Measurements from ENCODE around the gene AGAP2.

Gene AGAP2

GRCh38 chr12:57769594-57769993, 31.1 kb upstream of the AGAP2 start:
- no peak for FAIRE-seq
- DNase-seq (ENCODE audit: insufficient read length, low spot score), result no peak

- DNase-seq (ENCODE audit: insufficient read length, low spot score) (no peak), FAIRE-seq (no peak)
Measured at GRCh38 chr12:57767876-57768275, 29.3 kb upstream of the AGAP2 start.

- DNase-seq (ENCODE audit: insufficient read length, low spot score) (no peak), FAIRE-seq (no peak)
Measured at GRCh38 chr12:57767305-57767698, 28.8 kb upstream of the AGAP2 start.

GRCh38 chr12:57766464-57767304, 28.1 kb upstream of the AGAP2 start, which contains the start of gene CYP27B1:
CYP27B1 (minus strand) TSS chr12:57767078; CDS start chr12:57767041, 37 bp downstream.
- DNase-seq (ENCODE audit: insufficient read length, low spot score) (peak; percentile 66), FAIRE-seq (peak; percentile 62)

GRCh38 chr12:57765698-57766463, 27.3 kb upstream of the AGAP2 start:
- no peak for FAIRE-seq
- DNase-seq (ENCODE audit: insufficient read length, low spot score), result no peak

GRCh38 chr12:57765003-57765697, 26.6 kb upstream of the AGAP2 start:
- FAIRE-seq (peak; percentile 64), DNase-seq (ENCODE audit: insufficient read length, low spot score) (no peak)

GRCh38 chr12:57764662-57765002, 26.1 kb upstream of the AGAP2 start:
- DNase-seq (ENCODE audit: insufficient read length, low spot score), result no peak
- FAIRE-seq, result no peak

GRCh38 chr12:57763881-57764661, 25.5 kb upstream of the AGAP2 start:
- FAIRE-seq, result no peak
- no peak for DNase-seq (ENCODE audit: insufficient read length, low spot score)

GRCh38 chr12:57762463-57762862, 23.9 kb upstream of the AGAP2 start:
- DNase-seq (ENCODE audit: insufficient read length, low spot score) (no peak), FAIRE-seq (no peak)

- no peak for DNase-seq (ENCODE audit: insufficient read length, low spot score)
- no peak for FAIRE-seq
Measured at GRCh38 chr12:57761391-57761998, 23.0 kb upstream of the AGAP2 start.

- DNase-seq (ENCODE audit: insufficient read length, low spot score), result no peak
- FAIRE-seq, result no peak
Measured at GRCh38 chr12:57760347-57760982, 21.9 kb upstream of the AGAP2 start.

GRCh38 chr12:57759360-57759980, 20.9 kb upstream of the AGAP2 start:
- DNase-seq (ENCODE audit: insufficient read length, low spot score), result no peak
- peak; percentile 16 for FAIRE-seq

GRCh38 chr12:57758552-57759359, 20.2 kb upstream of the AGAP2 start:
- FAIRE-seq (no peak), DNase-seq (ENCODE audit: insufficient read length, low spot score) (no peak)

GRCh38 chr12:57757771-57758170, 19.2 kb upstream of the AGAP2 start:
- FAIRE-seq (no peak), DNase-seq (ENCODE audit: insufficient read length, low spot score) (no peak)

- DNase-seq (ENCODE audit: insufficient read length, low spot score) (no peak), FAIRE-seq (no peak)
Measured at GRCh38 chr12:57756406-57757341, 18.1 kb upstream of the AGAP2 start.

- DNase-seq (ENCODE audit: insufficient read length, low spot score) (no peak), FAIRE-seq (no peak)
Measured at GRCh38 chr12:57755454-57756372, 17.2 kb upstream of the AGAP2 start.

- DNase-seq (ENCODE audit: insufficient read length, low spot score), result no peak
- no peak for FAIRE-seq
Measured at GRCh38 chr12:57755194-57755453, 16.6 kb upstream of the AGAP2 start.

All from HTR-8/SVneo (cell line).